Hematopoietic multipotent progenitor cell treated with erythropoietin and hydrocortisone succinate and interleukin-3 and kit ligand, for 4 days (in vitro differentiated cells): ENCODE results near the gene SHE.

Experiments
- DNase-seq: peaks from one replicate; pipeline ENCODE4 v3.0.0-alpha.2; 2015

Gene SHE

DNA sequence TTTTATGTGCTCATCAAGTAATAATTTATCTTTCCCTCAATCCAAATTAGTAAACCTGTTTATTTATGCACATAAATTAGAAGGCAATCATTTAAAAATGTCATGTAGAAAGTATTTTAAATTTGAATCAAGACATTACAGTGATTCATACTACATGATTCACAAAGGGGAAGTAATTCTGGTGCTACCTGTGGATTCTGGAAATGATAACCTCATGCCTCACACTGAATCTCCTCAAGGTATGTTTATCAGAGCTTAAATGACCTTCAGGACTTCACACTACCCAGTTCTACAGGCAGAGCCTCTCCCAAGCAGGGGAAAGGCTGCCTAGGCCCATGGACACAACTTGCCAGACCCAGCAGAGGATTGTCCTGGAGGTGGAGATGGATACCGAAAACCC, 25.4 kb downstream of the SHE start:
- DNase-seq, result no peak

GRCh38 chr1:154474802-154475201, 27.4 kb downstream of the SHE start:
- peak; percentile 66 for DNase-seq

- DNase-seq, result no peak
These were observed 30.9 kb downstream of the SHE start for GRCh38 chr1:154471304-154471703.

- DNase-seq, result no peak
These were observed 32.2 kb downstream of the SHE start for GRCh38 chr1:154469844-154470560.

GRCh38 chr1:154468535-154469250, 33.5 kb downstream of the SHE start:
- DNase-seq, result no peak

DNA sequence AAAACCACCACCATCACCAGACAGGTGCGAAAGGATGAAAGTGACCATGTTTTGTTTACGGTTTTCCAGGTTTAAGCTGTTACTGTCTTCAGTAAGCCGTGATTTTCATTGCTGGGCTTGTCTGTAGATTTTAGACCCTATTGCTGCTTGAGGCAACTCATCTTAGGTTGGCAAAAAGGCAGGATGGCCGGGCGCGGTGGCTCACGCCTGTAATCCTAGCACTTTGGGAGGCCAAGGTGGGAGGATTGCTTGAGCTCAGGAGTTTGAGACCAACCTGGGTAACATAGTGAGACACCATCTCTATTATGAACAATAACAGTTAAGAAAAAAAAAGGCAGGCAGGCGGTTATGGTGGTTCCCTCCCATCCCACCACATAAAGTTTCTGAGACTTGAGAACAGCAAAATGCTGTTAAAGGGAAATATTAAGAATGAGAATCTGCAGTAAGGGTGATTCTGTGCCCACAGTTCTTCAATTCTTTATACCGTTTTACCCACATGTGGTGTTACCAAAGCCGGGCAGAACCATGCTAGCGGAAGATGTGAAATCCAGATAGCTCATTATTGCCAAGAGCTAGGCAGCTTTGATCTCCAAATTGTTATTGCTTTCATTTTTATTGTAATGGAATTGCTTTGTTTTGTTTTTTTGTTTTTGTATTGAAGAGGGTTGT, 34.6 kb downstream of the SHE start:
- no peak for DNase-seq

DNA sequence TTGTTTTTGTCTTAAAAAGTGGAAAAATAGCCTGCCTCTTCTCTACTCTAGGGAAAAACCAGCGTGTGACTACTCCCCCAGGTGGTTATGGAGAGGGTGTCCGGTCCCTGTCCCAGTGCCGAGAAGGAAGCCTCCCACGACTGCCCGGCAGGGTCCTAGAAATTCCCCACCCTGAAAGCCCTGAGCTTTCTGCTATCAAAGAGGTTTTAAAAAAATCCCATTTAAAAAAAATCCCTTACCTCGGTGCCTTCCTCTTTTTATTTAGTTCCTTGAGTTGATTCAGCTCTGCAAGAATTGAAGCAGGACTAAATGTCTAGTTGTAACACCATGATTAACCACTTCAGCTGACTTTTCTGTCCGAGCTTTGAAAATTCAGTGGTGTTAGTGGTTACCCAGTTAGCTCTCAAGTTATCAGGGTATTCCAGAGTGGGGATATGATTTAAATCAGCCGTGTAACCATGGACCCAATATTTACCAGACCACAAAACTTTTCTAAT, 35.2 kb downstream of the SHE start:
- peak; percentile 57 for DNase-seq

DNA sequence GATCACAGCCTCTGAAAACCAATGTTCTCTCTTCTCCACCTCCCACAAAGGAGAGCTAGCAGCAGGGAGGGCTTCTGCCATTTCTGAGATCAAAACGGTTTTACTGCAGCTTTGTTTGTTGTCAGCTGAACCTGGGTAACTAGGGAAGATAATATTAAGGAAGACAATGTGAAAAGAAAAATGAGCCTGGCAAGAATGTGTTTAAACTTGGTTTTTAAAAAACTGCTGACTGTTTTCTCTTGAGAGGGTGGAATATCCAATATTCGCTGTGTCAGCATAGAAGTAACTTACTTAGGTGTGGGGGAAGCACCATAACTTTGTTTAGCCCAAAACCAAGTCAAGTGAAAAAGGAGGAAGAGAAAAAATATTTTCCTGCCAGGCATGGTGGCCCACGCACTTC, 36.0 kb downstream of the SHE start:
- DNase-seq, result no peak

GRCh38 chr1:154465621-154466195, 36.5 kb downstream of the SHE start:
- DNase-seq, result no peak

GRCh38 chr1:154463512-154463990, 38.7 kb downstream of the SHE start:
- DNase-seq, result peak; percentile 89

GRCh38 chr1:154460695-154461260, 41.4 kb downstream of the SHE start:
- DNase-seq, result peak; percentile 34

DNA sequence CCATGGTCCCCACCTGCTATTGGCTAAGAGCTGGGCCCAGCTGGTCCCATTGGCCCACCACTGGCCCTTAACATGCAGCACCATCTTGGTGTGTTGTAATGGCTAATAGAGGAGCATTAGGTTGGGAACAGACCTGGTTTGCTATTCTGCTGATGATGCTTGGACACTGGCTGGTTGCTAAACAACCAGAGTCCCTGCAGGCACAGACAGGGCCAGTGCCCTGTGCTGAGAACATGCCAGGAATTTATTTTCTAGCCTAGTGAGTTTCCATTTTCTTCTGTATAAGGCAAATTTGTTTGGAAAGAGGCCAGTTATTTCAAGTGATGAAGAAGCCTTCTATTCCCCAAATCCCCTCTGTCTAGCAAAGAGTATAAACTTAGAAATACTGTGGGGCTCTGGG, 43.1 kb downstream of the SHE start:
- DNase-seq, result no peak

GRCh38 chr1:154456631-154457030, 45.6 kb downstream of the SHE start:
- DNase-seq, result no peak

DNA sequence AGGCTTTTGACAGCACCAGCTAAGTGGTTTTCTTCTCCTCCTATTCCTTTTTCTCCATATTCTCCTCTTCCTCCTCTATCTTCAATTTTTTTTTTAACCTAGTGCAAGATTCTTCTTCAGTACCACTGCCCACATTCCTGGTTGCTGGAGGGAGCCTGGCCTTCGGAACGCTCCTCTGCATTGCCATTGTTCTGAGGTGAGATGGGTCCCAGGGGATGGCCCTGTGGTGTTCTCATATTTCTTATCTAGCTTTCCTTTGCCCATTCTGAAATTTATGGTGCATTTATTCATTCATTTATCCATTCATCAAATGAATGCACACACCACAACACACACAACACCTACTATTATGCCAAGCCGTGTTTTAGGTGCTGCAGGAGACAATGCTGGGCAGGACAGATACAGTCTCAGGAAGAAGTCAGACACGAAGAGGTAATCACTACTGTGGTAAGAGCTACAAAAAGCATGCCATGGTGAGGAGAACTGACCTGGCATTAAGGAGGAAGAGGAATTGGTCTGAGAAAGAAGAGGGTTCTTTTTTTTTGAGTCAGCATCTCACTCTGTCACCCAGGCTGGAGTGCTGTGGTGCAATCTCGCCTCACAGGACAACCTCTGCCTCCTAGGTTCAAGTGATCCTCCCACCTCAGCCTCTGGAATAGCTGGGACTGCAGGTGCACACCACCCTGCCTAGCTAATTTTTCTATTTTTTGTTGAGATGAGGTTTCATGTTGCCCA, 47.7 kb downstream of the SHE start:
- no peak for DNase-seq

GRCh38 chr1:154453574-154454352, 48.4 kb downstream of the SHE start:
- DNase-seq, result no peak

DNA sequence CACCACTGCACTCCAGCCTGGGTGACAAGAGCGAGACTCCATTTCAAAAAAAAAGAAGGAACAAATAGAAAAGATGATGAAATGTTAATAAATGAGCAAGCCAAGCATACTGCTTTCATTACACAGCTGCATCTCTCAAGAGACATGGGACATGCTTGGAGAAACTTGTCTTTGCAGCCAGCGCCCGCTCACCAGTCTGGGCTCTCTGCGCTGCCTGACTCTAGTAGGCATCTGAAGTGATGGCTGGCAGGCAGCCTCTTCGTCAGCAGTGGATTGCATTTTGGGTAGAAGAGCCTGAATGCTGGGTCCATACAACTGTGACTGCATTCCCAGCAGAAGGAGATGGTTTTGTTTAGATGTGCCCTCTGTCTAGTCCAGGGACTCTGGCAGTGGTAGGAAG, 49.1 kb downstream of the SHE start:
- no peak for DNase-seq

DNA sequence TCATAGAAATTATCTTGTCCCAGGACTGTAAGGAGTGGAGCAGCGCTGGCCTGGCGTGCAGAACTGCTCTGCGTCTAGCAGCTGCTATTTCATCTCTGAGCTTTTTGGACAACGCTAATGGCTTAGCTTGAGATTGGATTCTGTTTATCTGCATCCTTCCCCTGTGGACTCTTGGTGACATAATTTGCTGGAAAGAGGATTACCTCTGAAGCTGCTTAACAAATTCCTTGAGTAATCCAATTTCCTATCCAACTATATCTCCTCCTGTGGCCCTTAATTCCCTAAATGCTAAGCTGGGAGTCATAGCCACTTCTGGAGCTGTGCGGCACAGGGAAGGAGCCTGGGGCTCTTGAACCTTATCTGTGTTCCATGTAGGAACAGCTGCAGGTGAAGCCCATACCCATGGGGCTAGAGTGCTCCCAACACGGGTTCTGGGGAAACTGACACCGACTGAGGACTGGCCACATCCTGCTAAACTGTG, 53.8 kb downstream of the SHE start:
- no peak for DNase-seq

GRCh38 chr1:154446789-154447188, 55.4 kb downstream of the SHE start:
- no peak for DNase-seq

DNA sequence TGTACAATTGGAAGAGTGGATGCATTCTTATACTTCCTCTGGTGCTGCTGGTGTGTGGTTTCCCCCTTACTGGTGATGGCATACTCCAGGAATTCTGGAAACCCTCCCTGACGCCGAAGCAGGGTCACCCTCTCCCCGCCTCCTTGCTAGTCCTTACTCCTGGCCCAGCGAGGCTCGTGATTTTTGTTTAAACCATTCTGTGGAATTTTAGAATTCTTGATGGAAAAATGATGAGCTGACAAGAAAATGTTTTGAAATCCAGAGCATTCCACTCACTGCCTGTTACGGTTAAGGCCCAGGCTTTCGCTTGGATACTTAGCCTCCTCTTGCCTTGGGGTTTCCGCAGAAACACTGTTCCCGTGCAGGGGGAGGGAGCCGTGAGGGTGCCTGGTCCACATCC, 55.9 kb downstream of the SHE start:
- no peak for DNase-seq

- no peak for DNase-seq
These were observed 57.2 kb downstream of the SHE start for GRCh38 chr1:154445040-154445472.
